Renal cortex interstitium (tissue), 11 donors: ENCODE data around the gene POFUT2. TPM values are rescaled to one million over a fixed set of nuclear protein-coding genes. Genes with fewer than 3 reads are reported as not detected.

Experiments used
- DNase-seq, 11 donors: peaks; one replicate each; pipeline ENCODE4 v3.0.0-alpha.2; 2013; ENCODE audit warnings: low read depth in 9 of 11, low spot score in 4 of 11; ENCODE audit errors: extremely low read depth in 1 of 11
- polyA plus RNA-seq, 3 donors: library from polyadenylated mRNA; unstranded; fragments of 120-200 nt; gene quantifications; one replicate each; pipeline ENCODE4 v1.2.1, GENCODE V29; 2013; ENCODE audit not compliant: insufficient read length in 3 of 3

The POFUT2 gene
- polyA plus RNA-seq, 3 donors = 31.0 to 45.0 (median 37.1) TPM

GRCh38 chr21:45279446-45280177 lies 8.1 kb downstream of the POFUT2 start:
- DNase-seq = no peak

- no peak for DNase-seq
These were observed 9.4 kb downstream of the POFUT2 start for GRCh38 chr21:45278156-45278911.

GRCh38 chr21:45277101-45278045 lies 10.3 kb downstream of the POFUT2 start:
- no peak for DNase-seq

GRCh38 chr21:45276596-45276995 lies 11.1 kb downstream of the POFUT2 start:
- no peak for DNase-seq

GRCh38 chr21:45270306-45270821 lies 17.3 kb downstream of the POFUT2 start:
- DNase-seq = no peak

- no peak for DNase-seq
These were observed 17.8 kb downstream of the POFUT2 start for GRCh38 chr21:45269861-45270260.

- DNase-seq = no peak
These were observed 20.3 kb downstream of the POFUT2 start for GRCh38 chr21:45267390-45267760.

- DNase-seq = no peak
These were observed 20.9 kb downstream of the POFUT2 start for GRCh38 chr21:45266518-45267389.

GRCh38 chr21:45265721-45266517 lies 21.8 kb downstream of the POFUT2 start:
- DNase-seq = no peak

GRCh38 chr21:45264912-45265515 lies 22.7 kb downstream of the POFUT2 start:
- no peak for DNase-seq

GRCh38 chr21:45264146-45264911 lies 23.4 kb downstream of the POFUT2 start:
- DNase-seq = no peak

GRCh38 chr21:45263534-45263933 lies 24.2 kb downstream of the POFUT2 start:
- no peak for DNase-seq

GRCh38 chr21:45262616-45263015 lies 25.1 kb downstream of the POFUT2 start:
- no peak for DNase-seq

- DNase-seq = no peak
These were observed 25.6 kb downstream of the POFUT2 start for GRCh38 chr21:45262041-45262581.

- DNase-seq = no peak
These were observed 26.6 kb downstream of the POFUT2 start for GRCh38 chr21:45261093-45261492.

GRCh38 chr21:45260191-45260825 lies 27.4 kb downstream of the POFUT2 start:
- DNase-seq = no peak
